Fibroblast of lung (primary cell): Measurements from ENCODE around the gene SEMA3D.

Experiments
- EZH2 ChIP-seq: IDR thresholded peaks from 2 replicates; pipeline ENCODE4 v1.5.1; 2012; ENCODE audit warnings: low read length, control low read depth, mild to moderate bottlenecking; ENCODE audit errors: missing control alignments
- TF ChIP-seq, protein P1 (sequence below), 2 donors: IDR thresholded peaks in 1 of 2; conservative IDR thresholded peaks in 1 of 2; 1 replicate in 1 of 2; 2 replicates in 1 of 2; pipeline ENCODE4 v1.5.1; 2011 to 2012; ENCODE audit warnings: low read length in 2 of 2, control low read depth in 1 of 2, inconsistent platforms in 1 of 2, low read depth in 1 of 2, mild to moderate bottlenecking in 1 of 2

DNA sequence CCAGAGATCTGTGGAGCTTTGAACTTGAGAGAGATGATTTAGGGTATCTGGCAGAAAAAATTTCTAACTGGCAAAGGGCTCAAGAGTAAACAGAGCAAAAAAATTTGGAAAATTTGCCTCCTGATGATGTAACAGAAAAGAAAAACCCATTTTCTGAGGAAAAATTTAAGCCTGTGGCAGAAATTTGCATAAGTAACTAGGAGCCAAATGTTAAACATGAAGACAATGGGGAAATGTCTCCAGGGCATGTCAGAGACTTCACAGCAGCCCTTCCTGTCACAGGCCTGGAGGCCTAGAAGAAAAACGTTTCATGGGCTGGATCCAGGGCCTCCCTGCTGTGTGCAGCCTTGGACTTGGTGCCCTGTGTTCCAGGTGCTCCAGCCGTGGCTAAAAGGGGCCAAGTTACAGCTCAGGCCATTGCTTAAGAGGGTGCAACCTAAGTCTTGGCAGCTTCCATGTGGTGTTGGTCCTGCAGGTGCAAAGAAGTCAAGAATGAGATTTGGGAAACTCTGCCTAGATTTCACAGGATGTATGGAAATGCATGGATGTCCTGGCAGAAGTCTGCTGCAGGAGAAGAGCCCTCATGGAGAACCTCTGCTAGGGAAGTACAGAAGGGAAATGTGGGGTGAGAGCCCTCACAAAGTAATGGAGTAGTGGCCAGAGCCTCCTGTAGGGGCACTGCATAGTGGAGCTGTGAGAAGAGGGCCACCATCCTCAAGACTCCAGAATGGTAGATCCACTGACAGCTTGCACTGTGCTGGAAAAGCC lies 8.1 kb downstream of the SEMA3D start:
- TF ChIP-seq, protein P1, sequence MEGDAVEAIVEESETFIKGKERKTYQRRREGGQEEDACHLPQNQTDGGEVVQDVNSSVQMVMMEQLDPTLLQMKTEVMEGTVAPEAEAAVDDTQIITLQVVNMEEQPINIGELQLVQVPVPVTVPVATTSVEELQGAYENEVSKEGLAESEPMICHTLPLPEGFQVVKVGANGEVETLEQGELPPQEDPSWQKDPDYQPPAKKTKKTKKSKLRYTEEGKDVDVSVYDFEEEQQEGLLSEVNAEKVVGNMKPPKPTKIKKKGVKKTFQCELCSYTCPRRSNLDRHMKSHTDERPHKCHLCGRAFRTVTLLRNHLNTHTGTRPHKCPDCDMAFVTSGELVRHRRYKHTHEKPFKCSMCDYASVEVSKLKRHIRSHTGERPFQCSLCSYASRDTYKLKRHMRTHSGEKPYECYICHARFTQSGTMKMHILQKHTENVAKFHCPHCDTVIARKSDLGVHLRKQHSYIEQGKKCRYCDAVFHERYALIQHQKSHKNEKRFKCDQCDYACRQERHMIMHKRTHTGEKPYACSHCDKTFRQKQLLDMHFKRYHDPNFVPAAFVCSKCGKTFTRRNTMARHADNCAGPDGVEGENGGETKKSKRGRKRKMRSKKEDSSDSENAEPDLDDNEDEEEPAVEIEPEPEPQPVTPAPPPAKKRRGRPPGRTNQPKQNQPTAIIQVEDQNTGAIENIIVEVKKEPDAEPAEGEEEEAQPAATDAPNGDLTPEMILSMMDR (conservative IDR thresholded peaks at IDR 0.05 in 1 of 2, IDR thresholded peaks at IDR 0.05 in 1 of 2; ENCODE audit: low read depth in 1 of 2, low read length in 2 of 2), result no peak
- TF ChIP-seq EZH2, result no peak
